ENCODE data around the gene RSPRY1. TPM values are rescaled to one million over a fixed set of nuclear protein-coding genes. Genes with fewer than 3 reads are reported as not detected.

The RSPRY1 gene
- total and polyA plus RNA-seq, 2 of the 8 experiments (the other 6 are each of a cell fraction or from before 2014, with no cell fraction given), result 11.5 to 32.5 TPM

DNA sequence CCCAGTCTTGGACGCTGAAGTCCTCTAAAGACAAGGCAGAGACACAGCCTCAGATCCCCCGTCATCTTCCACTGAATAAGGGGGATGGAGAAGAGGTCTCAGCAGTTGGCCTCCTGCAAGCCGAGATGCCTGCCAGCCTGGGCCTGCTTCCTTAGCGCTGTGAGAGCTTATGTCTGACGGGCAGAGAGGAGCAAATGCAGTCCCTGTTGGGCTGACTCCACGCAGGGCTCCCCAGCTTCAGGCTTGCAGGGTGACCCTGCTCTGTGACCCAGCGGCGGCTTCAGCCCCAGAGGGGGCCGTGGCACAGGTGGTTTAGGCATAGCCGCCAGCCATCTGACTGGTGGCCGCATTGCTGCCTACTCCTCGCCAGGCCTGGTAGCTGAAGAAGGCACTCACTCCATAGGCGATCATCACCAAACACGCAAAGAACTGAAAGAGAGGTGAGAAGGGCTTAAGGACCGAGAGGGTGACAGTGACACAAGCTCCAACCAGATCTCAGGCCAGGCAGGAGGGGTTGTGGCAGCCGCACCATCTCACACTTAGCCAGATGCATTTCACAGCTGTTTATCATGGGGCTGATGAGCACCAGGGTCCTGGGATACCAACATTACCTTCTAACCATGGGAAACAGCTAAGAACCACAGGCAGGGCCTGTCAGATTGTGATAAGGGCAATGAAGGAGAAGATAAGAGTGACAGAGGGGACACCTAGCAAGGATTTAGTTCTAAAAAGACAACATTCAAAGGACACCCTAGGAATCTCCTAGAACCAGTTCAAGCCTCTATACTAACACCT is 70.7 kb downstream of the RSPRY1 start:
- Histone ChIP-seq H4K20me1 (replicated peaks in 1 of 2; ENCODE audit: control insufficient read depth in 1 of 2, insufficient read depth in 2 of 2, low read length in 2 of 2) (no peaks in the 10 kb centered on the region), H2BK15ac (ENCODE audit: low read length) (no peak overlapping the region), H2AK5ac (ENCODE audit: low read depth, low read length) (no peak overlapping the region), H3K27me3 (replicated peaks in 1 of 4; ENCODE audit: control insufficient read depth in 3 of 4, extremely low read depth in 1 of 4, insufficient read depth in 3 of 4, low read length in 3 of 4) (no peaks in the 10 kb centered on the region), H3K56ac (replicated peaks; ENCODE audit: insufficient read length, low read depth, low read length) (no peak overlapping the region), H3K23me2 (ENCODE audit: low read depth, low read length) (0 out of 2 replicates have a peak, but pooled peaks cover 2% of the 10 kb centered on the region), H3K36me3 (ENCODE audit: control insufficient read depth in 2 of 4, insufficient read depth in 4 of 4, low read length in 3 of 4) (peaks cover 4 to 9% (median 7%) of the 10 kb centered on the region in 4 experiments; a peak in 5 of 8 replicates), H3K79me1 (ENCODE audit: low read depth, low read length) (no peaks in the 10 kb centered on the region), H3K9ac (replicated peaks in 1 of 4; ENCODE audit: extremely low read depth in 1 of 4, low read depth in 3 of 4, low read length in 3 of 4) (no peak overlapping the region), H4K5ac (ENCODE audit: insufficient read length, low read depth, low read length) (no peak overlapping the region), H3K18ac (ENCODE audit: extremely low read depth, low read length) (no peak overlapping the region), H3K79me2 (ENCODE audit: control insufficient read depth in 1 of 2, insufficient read depth in 2 of 2, low read length in 2 of 2) (no peaks in the 10 kb centered on the region), H2BK20ac (ENCODE audit: low read length) (no peak overlapping the region), H4K91ac (replicated peaks; ENCODE audit: insufficient read length, low read length) (no peak overlapping the region), H3K4me3 (ENCODE audit: extremely low read depth in 1 of 4, insufficient read depth in 2 of 4, low read depth in 3 of 4, low read length in 4 of 4) (no peak overlapping the region), H2BK5ac (ENCODE audit: low read depth, low read length) (no peak overlapping the region), H3K27ac (ENCODE audit: low read depth, low read length) (no peak overlapping the region), H3K23ac (ENCODE audit: insufficient read length) (no peak overlapping the region), H3K4me1 (replicated peaks in 1 of 4; ENCODE audit: control insufficient read depth in 3 of 4, insufficient read depth in 4 of 4, low read length in 3 of 4) (peaks cover 4 to 14% (median 6%) of the 10 kb centered on the region in 4 experiments), H3K4ac (replicated peaks; ENCODE audit: insufficient read length, low read depth, low read length) (no peak overlapping the region), H3K4me2 (ENCODE audit: insufficient read depth in 1 of 2, low read depth in 2 of 2, low read length in 2 of 2) (no peak overlapping the region), H3K14ac (ENCODE audit: insufficient read length) (no peak overlapping the region), H3K9me3 (ENCODE audit: insufficient read depth in 2 of 2, low read depth in 1 of 2, low read length in 1 of 2) (no peaks in the 10 kb centered on the region), H2BK12ac (ENCODE audit: low read depth, low read length) (no peak overlapping the region), H2AFZ (ENCODE audit: low read length) (no peak overlapping the region), H2BK120ac (replicated peaks; ENCODE audit: low read depth, low read length) (no peak overlapping the region), H4K8ac (ENCODE audit: extremely low read depth, insufficient read depth, low read length) (no peak overlapping the region)
- CTCF ChIA-PET (ENCODE audit: partially characterized antibody), result interaction anchor here (1.1 to 1.6 kb wide), 3 partner anchors 11 to 191 kb away, joined by 3 read pairs; no protein-coding TSS in a partner anchor
- 89% methylated on average over 16 of the region's 16 CpGs; no CpG with 5 or more reads in 1 of the 2 experiments for WGBS, 2 experiments (ENCODE audit: extremely low coverage in 1 of 2, insufficient coverage in 1 of 2, insufficient read length in 1 of 2, insufficient replicate concordance in 2 of 2, low coverage in 1 of 2, low lambda C conversion rate in 2 of 2, missing lambda C conversion rate in 1 of 2)
- DNase-seq (ENCODE audit: low read depth in 1 of 2, low spot score in 2 of 2) (no peak), FAIRE-seq (no peak)
- POLR2A ChIA-PET (ENCODE audit: partially characterized antibody), result interaction anchor here (1.7 kb wide), 1 partner anchor 13 kb away, joined by 6 read pairs; no protein-coding TSS in a partner anchor
- TF ChIP-seq JUN (IDR thresholded peaks at IDR 0.05; ENCODE audit: low read depth, low read length) (no peak), SIN3A (conservative IDR thresholded peaks at IDR 0.05 in 1 of 2, IDR thresholded peaks at IDR 0.05 in 1 of 2; ENCODE audit: low read depth in 1 of 2, low read length in 2 of 2) (no peak), EGR1 (IDR thresholded peaks at IDR 0.05; ENCODE audit: borderline replicate concordance, low read depth, low read length) (no peak), TAF1 (IDR thresholded peaks at IDR 0.05; ENCODE audit: low read depth, low read length) (no peak)
- TF ChIP-seq, protein P1, sequence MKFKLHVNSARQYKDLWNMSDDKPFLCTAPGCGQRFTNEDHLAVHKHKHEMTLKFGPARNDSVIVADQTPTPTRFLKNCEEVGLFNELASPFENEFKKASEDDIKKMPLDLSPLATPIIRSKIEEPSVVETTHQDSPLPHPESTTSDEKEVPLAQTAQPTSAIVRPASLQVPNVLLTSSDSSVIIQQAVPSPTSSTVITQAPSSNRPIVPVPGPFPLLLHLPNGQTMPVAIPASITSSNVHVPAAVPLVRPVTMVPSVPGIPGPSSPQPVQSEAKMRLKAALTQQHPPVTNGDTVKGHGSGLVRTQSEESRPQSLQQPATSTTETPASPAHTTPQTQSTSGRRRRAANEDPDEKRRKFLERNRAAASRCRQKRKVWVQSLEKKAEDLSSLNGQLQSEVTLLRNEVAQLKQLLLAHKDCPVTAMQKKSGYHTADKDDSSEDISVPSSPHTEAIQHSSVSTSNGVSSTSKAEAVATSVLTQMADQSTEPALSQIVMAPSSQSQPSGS (IDR thresholded peaks at IDR 0.05; ENCODE audit: low read length), result no peak
- TF ChIP-seq, protein P2, sequence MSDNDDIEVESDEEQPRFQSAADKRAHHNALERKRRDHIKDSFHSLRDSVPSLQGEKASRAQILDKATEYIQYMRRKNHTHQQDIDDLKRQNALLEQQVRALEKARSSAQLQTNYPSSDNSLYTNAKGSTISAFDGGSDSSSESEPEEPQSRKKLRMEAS (IDR thresholded peaks at IDR 0.05), result no peak

Data from H1 (cell line).